Measurements from ENCODE around the gene RABEP1. TPM values are rescaled to one million over a fixed set of nuclear protein-coding genes. Genes with fewer than 3 reads are reported as not detected.

Gene RABEP1
- polyA plus RNA-seq, 1 of the 3 experiments (the other 2 are of a cell fraction), result 9.7 TPM

DNA sequence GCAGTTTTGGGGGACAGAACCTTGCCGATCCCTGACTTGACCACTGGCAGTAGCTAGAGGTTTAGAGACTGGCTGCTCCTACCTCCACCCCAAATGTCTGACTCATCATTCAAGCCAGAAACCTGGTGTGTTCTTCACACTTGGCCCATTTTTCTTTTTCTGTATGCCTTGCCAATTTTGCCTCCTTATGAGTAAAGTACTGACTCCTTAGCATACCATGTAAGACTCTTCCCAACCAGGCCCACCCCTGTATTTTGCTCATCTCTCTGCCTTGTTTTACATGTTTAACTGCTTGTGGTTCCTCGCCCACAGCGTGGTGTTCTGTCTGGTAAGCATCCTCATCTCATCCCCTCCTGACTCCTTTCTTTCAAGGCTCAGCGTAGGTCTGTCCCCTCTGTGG is 99.5 kb downstream of the RABEP1 start (continued):
- TF ChIP-seq SIN3A (IDR thresholded peaks at IDR 0.05; ENCODE audit: borderline replicate concordance, low read depth, low read length), result no peak
- TF ChIP-seq GATA2 (CRISPR knock-in tag; IDR thresholded peaks at IDR 0.05), result no peak
- TF ChIP-seq, protein P1, sequence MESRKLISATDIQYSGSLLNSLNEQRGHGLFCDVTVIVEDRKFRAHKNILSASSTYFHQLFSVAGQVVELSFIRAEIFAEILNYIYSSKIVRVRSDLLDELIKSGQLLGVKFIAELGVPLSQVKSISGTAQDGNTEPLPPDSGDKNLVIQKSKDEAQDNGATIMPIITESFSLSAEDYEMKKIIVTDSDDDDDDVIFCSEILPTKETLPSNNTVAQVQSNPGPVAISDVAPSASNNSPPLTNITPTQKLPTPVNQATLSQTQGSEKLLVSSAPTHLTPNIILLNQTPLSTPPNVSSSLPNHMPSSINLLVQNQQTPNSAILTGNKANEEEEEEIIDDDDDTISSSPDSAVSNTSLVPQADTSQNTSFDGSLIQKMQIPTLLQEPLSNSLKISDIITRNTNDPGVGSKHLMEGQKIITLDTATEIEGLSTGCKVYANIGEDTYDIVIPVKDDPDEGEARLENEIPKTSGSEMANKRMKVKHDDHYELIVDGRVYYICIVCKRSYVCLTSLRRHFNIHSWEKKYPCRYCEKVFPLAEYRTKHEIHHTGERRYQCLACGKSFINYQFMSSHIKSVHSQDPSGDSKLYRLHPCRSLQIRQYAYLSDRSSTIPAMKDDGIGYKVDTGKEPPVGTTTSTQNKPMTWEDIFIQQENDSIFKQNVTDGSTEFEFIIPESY (IDR thresholded peaks at IDR 0.05; ENCODE audit: borderline replicate concordance, low read depth), result no peak

DNA sequence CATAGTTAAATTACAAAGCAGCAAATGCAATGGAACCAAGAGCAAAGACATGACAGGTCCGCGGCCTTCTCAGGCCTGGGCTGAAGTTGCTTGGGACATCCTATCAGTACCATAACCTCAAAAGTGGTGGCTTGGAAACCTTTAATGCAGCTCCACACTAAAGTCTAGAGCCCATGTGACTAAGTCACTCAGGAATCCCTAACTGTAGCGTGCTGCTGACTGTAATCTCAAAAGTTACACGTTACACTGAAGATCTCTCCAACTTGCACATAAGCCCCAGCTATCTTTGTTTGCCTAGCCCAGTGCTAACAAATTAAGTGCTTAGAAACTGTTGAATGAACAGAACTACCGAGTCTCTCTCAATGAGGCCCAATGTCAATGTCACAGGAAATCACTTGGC is 109.6 kb downstream of the RABEP1 start:
- peaks cover 65% of the 10 kb centered on the region in 2 experiments for H3K36me3 ChIP-seq (replicated peaks in 1 of 2; ENCODE audit: control insufficient read depth in 1 of 2, insufficient read depth in 2 of 2, low read length in 1 of 2)
- H3K9me2 ChIP-seq, result no peaks in the 10 kb centered on the region
- ChIA-PET CTCF (interaction anchor here (1.0 to 1.2 kb wide), 3 partner anchors 14 to 143 kb away, joined by 3 read pairs; no protein-coding TSS in a partner anchor), POLR2A (no interaction called here)
- H3K9ac ChIP-seq, result no peak overlapping the region
- no peaks in the 10 kb centered on the region for H4K20me1 ChIP-seq (ENCODE audit: insufficient read depth)
- H3K79me2 ChIP-seq (ENCODE audit: insufficient read depth), result no peaks in the 10 kb centered on the region
- H3K27me3 ChIP-seq (ENCODE audit: insufficient read depth), result no peaks in the 10 kb centered on the region
- no peak overlapping the region for H3K4me2 ChIP-seq
- no peak for TF ChIP-seq GABPA (IDR thresholded peaks at IDR 0.05; ENCODE audit: low read depth)
- TF ChIP-seq, protein P2, sequence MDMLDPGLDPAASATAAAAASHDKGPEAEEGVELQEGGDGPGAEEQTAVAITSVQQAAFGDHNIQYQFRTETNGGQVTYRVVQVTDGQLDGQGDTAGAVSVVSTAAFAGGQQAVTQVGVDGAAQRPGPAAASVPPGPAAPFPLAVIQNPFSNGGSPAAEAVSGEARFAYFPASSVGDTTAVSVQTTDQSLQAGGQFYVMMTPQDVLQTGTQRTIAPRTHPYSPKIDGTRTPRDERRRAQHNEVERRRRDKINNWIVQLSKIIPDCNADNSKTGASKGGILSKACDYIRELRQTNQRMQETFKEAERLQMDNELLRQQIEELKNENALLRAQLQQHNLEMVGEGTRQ (IDR thresholded peaks at IDR 0.05; ENCODE audit: borderline replicate concordance, low read depth, low read length), result no peak
- no peak for TF ChIP-seq SMC3 (IDR thresholded peaks at IDR 0.05; ENCODE audit: low read depth, low read length)
- TF ChIP-seq, protein P3, sequence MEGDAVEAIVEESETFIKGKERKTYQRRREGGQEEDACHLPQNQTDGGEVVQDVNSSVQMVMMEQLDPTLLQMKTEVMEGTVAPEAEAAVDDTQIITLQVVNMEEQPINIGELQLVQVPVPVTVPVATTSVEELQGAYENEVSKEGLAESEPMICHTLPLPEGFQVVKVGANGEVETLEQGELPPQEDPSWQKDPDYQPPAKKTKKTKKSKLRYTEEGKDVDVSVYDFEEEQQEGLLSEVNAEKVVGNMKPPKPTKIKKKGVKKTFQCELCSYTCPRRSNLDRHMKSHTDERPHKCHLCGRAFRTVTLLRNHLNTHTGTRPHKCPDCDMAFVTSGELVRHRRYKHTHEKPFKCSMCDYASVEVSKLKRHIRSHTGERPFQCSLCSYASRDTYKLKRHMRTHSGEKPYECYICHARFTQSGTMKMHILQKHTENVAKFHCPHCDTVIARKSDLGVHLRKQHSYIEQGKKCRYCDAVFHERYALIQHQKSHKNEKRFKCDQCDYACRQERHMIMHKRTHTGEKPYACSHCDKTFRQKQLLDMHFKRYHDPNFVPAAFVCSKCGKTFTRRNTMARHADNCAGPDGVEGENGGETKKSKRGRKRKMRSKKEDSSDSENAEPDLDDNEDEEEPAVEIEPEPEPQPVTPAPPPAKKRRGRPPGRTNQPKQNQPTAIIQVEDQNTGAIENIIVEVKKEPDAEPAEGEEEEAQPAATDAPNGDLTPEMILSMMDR (IDR thresholded peaks at IDR 0.05), result no peak
- no peak for TF ChIP-seq RCOR1 (IDR thresholded peaks at IDR 0.05; ENCODE audit: low read length)
- TF ChIP-seq, protein P4, sequence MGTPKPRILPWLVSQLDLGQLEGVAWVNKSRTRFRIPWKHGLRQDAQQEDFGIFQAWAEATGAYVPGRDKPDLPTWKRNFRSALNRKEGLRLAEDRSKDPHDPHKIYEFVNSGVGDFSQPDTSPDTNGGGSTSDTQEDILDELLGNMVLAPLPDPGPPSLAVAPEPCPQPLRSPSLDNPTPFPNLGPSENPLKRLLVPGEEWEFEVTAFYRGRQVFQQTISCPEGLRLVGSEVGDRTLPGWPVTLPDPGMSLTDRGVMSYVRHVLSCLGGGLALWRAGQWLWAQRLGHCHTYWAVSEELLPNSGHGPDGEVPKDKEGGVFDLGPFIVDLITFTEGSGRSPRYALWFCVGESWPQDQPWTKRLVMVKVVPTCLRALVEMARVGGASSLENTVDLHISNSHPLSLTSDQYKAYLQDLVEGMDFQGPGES (IDR thresholded peaks at IDR 0.05; ENCODE audit: low read depth, low read length), result no peak
- no peak for TF ChIP-seq EP300 (IDR thresholded peaks at IDR 0.05; ENCODE audit: borderline replicate concordance in 1 of 2, low read depth in 1 of 2, low read length in 1 of 2)
- no peak for TF ChIP-seq TEAD4 (IDR thresholded peaks at IDR 0.05; ENCODE audit: borderline replicate concordance, insufficient read depth)
- no peak for TF ChIP-seq TCF12 (IDR thresholded peaks at IDR 0.05)
- no peak for TF ChIP-seq POLR2AphosphoS5 (IDR thresholded peaks at IDR 0.05; ENCODE audit: low read depth, low read length)
- TF ChIP-seq TAF1 (IDR thresholded peaks at IDR 0.05; ENCODE audit: borderline replicate concordance, low read depth, low read length), result no peak
- TF ChIP-seq, protein P5, sequence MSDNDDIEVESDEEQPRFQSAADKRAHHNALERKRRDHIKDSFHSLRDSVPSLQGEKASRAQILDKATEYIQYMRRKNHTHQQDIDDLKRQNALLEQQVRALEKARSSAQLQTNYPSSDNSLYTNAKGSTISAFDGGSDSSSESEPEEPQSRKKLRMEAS (IDR thresholded peaks at IDR 0.05; ENCODE audit: low read depth), result no peak
- TF ChIP-seq, protein P6, sequence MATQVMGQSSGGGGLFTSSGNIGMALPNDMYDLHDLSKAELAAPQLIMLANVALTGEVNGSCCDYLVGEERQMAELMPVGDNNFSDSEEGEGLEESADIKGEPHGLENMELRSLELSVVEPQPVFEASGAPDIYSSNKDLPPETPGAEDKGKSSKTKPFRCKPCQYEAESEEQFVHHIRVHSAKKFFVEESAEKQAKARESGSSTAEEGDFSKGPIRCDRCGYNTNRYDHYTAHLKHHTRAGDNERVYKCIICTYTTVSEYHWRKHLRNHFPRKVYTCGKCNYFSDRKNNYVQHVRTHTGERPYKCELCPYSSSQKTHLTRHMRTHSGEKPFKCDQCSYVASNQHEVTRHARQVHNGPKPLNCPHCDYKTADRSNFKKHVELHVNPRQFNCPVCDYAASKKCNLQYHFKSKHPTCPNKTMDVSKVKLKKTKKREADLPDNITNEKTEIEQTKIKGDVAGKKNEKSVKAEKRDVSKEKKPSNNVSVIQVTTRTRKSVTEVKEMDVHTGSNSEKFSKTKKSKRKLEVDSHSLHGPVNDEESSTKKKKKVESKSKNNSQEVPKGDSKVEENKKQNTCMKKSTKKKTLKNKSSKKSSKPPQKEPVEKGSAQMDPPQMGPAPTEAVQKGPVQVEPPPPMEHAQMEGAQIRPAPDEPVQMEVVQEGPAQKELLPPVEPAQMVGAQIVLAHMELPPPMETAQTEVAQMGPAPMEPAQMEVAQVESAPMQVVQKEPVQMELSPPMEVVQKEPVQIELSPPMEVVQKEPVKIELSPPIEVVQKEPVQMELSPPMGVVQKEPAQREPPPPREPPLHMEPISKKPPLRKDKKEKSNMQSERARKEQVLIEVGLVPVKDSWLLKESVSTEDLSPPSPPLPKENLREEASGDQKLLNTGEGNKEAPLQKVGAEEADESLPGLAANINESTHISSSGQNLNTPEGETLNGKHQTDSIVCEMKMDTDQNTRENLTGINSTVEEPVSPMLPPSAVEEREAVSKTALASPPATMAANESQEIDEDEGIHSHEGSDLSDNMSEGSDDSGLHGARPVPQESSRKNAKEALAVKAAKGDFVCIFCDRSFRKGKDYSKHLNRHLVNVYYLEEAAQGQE (IDR thresholded peaks at IDR 0.05; ENCODE audit: low read depth, low read length), result no peak
- no peak for TF ChIP-seq MEF2A (IDR thresholded peaks at IDR 0.05; ENCODE audit: borderline replicate concordance, low read depth)
- no peak for TF ChIP-seq YY1 (IDR thresholded peaks at IDR 0.05; ENCODE audit: low read depth)
- TF ChIP-seq CHD2 (IDR thresholded peaks at IDR 0.05; ENCODE audit: low read length, partially characterized antibody), result no peak
- TF ChIP-seq, protein P1 (IDR thresholded peaks at IDR 0.05; ENCODE audit: borderline replicate concordance, low read depth), result no peak
- DNase-seq, result no peak
- H2AFZ ChIP-seq (ENCODE audit: low read depth), result no peak overlapping the region
- H3K27ac ChIP-seq (ENCODE audit: low read depth in 2 of 2, low read length in 1 of 2), result no peak overlapping the region
- H3K4me3 ChIP-seq (ENCODE audit: low read depth in 2 of 2, low read length in 1 of 2), result no peak overlapping the region
- peaks cover 6% of the 10 kb centered on the region for H3F3A ChIP-seq (replicated peaks; ENCODE audit: insufficient read depth)
- H3K9me3 ChIP-seq, result no peaks in the 10 kb centered on the region
- no peaks in the 10 kb centered on the region for H3K4me1 ChIP-seq (ENCODE audit: control insufficient read depth in 1 of 2, insufficient read depth in 2 of 2, low read depth in 1 of 2, low read length in 1 of 2)
- 86% methylated on average over 5 of the region's 5 CpGs for WGBS (ENCODE audit: low lambda C conversion rate)
